DND-41 (cell line): ENCODE results near the gene DMRT1.

Experiments used
- EZH2 ChIP-seq: IDR thresholded peaks from 3 replicates; pipeline ENCODE4 v1.6.1; 2012; ENCODE audit warnings: borderline replicate concordance, low read depth, mild to moderate bottlenecking, moderate library complexity, low read length, inconsistent platforms; ENCODE audit not compliant: severe bottlenecking
- TF ChIP-seq, protein P1 (sequence below): IDR thresholded peaks from 2 replicates; pipeline ENCODE4 v1.5.1; 2012; ENCODE audit warnings: borderline replicate concordance, low read length, moderate library complexity, mild to moderate bottlenecking; ENCODE audit not compliant: poor library complexity, severe bottlenecking; ENCODE audit errors: extremely low read depth

DNA sequence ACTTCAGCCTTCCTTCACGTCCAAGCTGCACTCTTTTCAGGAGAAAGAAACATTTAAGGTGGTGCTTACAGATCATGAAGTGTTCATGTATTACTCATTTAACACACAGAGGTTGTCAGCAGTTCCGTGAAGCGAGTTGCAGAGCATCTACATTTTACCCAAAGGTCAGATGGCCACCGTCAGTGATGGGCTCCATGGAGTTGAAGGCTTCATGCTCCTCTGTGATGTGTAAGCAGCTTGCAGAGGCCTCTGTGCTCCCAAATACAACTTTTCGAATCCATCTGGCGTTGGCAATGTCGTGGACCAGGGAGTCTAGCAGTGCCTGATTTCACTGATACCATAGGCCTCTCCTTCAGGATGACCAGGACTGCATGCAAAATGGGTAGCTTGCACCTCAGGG lies 81.2 kb downstream of the DMRT1 start:
- TF ChIP-seq, protein P1, sequence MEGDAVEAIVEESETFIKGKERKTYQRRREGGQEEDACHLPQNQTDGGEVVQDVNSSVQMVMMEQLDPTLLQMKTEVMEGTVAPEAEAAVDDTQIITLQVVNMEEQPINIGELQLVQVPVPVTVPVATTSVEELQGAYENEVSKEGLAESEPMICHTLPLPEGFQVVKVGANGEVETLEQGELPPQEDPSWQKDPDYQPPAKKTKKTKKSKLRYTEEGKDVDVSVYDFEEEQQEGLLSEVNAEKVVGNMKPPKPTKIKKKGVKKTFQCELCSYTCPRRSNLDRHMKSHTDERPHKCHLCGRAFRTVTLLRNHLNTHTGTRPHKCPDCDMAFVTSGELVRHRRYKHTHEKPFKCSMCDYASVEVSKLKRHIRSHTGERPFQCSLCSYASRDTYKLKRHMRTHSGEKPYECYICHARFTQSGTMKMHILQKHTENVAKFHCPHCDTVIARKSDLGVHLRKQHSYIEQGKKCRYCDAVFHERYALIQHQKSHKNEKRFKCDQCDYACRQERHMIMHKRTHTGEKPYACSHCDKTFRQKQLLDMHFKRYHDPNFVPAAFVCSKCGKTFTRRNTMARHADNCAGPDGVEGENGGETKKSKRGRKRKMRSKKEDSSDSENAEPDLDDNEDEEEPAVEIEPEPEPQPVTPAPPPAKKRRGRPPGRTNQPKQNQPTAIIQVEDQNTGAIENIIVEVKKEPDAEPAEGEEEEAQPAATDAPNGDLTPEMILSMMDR: no peak
- TF ChIP-seq EZH2: no peak
